Cardiac septum (tissue), 1 donor: ENCODE results near the gene FAM135A. TPM values are rescaled to one million over a fixed set of nuclear protein-coding genes. Genes with fewer than 3 reads are reported as not detected.
"Not testable (repeated sequence)": the region's sequence is repeated elsewhere in the genome, so short reads cannot be mapped to it uniquely, and the experiment has no call there.

Experiments used
- DNase-seq: peaks from one replicate; pipeline ENCODE4 v3.0.0-alpha.2; 2020; ENCODE audit warnings: low spot score
- intact Hi-C: fragments of 100-400 bp; cut with DNase I; formaldehyde crosslinking; loops from one replicate; pipeline ENCODE4 v1.14.0; 2022
- total RNA-seq: library from RNA; stranded (reverse); fragmentation: NEBNext Ultra II Directional; extraction: Animal tissue kit (Norgen Biotek cat#: 25700); gene quantifications from one replicate; pipeline ENCODE4 v1.2.1, GENCODE V29; 2021
- donor health status: DM: no; HTN: no; CAD: no.

Gene FAM135A
- total RNA-seq, 1 donor from 2014 or later, result 14.2 TPM

GRCh38 chr6:70518723-70519122 lies 105.4 kb downstream of the FAM135A start:
- no peak for DNase-seq

GRCh38 chr6:70520575-70520974 lies 107.3 kb downstream of the FAM135A start:
- no peak for DNase-seq
- intact Hi-C loops, result no loop called here

More at GRCh38 chr6:70518723-70519122, 105.4 kb downstream of the FAM135A start:
- intact Hi-C loops, result no loop called here

- no peak for DNase-seq
- intact Hi-C loops, result no loop called here
Observed at GRCh38 chr6:70524721-70525286, 111.5 kb downstream of the FAM135A start.

GRCh38 chr6:70527071-70527737 lies 113.9 kb downstream of the FAM135A start:
- DNase-seq, result no peak
- intact Hi-C loops, result no loop called here

GRCh38 chr6:70530023-70530422 lies 116.7 kb downstream of the FAM135A start:
- DNase-seq, result no peak
- intact Hi-C loops, result no loop called here

- intact Hi-C loops, result no loop called here
- DNase-seq, result no peak
Observed at GRCh38 chr6:70531133-70531532, 117.8 kb downstream of the FAM135A start.

- no peak for DNase-seq
- intact Hi-C loops, result no loop called here
Observed at GRCh38 chr6:70537266-70537665, 124.0 kb downstream of the FAM135A start.

- DNase-seq, result no peak
- intact Hi-C loops, result no loop called here
Observed at GRCh38 chr6:70538376-70538775, 125.1 kb downstream of the FAM135A start.

- intact Hi-C loops, result loop anchor here (10.0 kb wide), 1 partner anchor 407 kb away; the partner anchor contains the start of gene B3GAT2
- no peak for DNase-seq
Observed at GRCh38 chr6:70547313-70547712, 134.0 kb downstream of the FAM135A start.

- no peak for DNase-seq
- intact Hi-C loops, result loop anchor here (10.0 kb wide), 1 partner anchor 407 kb away; the partner anchor contains the start of gene B3GAT2
Observed at GRCh38 chr6:70547905-70548304, 134.6 kb downstream of the FAM135A start.

GRCh38 chr6:70549327-70549726 lies 136.0 kb downstream of the FAM135A start:
- DNase-seq, result no peak
- intact Hi-C loops, result loop anchor here (10.0 kb wide), 1 partner anchor 405 kb away; the partner anchor contains the start of gene B3GAT2

GRCh38 chr6:70551566-70551965 lies 138.3 kb downstream of the FAM135A start:
- intact Hi-C loops, result loop anchor here (5.0 kb wide), 3 partner anchors 116 to 331 kb away; partner anchors contain the start of gene SMAP1
- DNase-seq, result no peak

GRCh38 chr6:70552286-70552940 lies 139.1 kb downstream of the FAM135A start:
- DNase-seq, result not testable (repeated sequence)
- intact Hi-C loops, result loop anchor here (5.0 kb wide), 3 partner anchors 115 to 330 kb away; partner anchors contain the start of gene SMAP1

- intact Hi-C loops, result loop anchor here (5.0 kb wide), 3 partner anchors 114 to 329 kb away; partner anchors contain the start of gene SMAP1
- no peak for DNase-seq
Observed at GRCh38 chr6:70552974-70553373, 139.7 kb downstream of the FAM135A start.

GRCh38 chr6:70557998-70558397 lies 144.7 kb downstream of the FAM135A start:
- intact Hi-C loops, result no loop called here
- DNase-seq, result no peak

GRCh38 chr6:70562401-70562800 lies 149.1 kb downstream of the FAM135A start:
- intact Hi-C loops, DNase-seq: not testable (repeated sequence)

GRCh38 chr6:70563530-70563929 lies 150.2 kb downstream of the FAM135A start:
- DNase-seq, result no peak
- intact Hi-C loops, result no loop called here

- intact Hi-C loops, result loop anchor here (5.0 kb wide), 1 partner anchor 100 kb away; the partner anchor contains the start of gene SMAP1
- peak; percentile 97 for DNase-seq
Observed at GRCh38 chr6:70566751-70567382, 153.6 kb downstream of the FAM135A start, which contains the start of gene SDHAF4. SDHAF4 (plus strand) TSS chr6:70566930; CDS start chr6:70566941, 11 bp downstream.

- intact Hi-C loops, result no loop called here
- no peak for DNase-seq
Observed at GRCh38 chr6:70574643-70575042, 161.3 kb downstream of the FAM135A start.
